Stimulated activated CD8-positive, alpha-beta memory T cell treated with anti-CD3 and anti-CD28 coated beads, Interleukin-15, amount 100 ng/mL, for 24 hours (primary cell): ENCODE data around the gene LIN7A.

ENCODE experiments used
- DNase-seq: peaks from one replicate; pipeline ENCODE4 v3.0.0-alpha.2; 2020; ENCODE audit warnings: low read depth

The LIN7A gene

DNA sequence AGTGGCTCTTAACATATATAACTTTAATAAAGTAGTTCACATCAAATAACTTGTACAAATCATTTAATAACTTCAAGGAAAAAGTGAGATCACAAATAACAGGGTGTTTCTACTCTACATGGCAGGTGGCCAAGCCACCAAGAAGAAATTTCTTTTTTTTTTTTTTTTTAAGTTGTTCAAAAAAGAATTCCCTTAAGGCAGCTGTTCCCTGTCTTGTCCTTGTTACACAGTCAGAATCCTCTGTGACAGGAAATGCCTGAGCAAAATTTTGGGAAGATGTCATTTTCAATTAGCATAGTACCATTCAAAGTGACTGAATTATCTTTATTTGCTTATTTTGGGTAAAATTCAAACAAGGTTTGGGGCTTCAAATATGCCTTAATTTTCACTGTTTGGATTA lies 79.4 kb downstream of the LIN7A start:
- no peak for DNase-seq

DNA sequence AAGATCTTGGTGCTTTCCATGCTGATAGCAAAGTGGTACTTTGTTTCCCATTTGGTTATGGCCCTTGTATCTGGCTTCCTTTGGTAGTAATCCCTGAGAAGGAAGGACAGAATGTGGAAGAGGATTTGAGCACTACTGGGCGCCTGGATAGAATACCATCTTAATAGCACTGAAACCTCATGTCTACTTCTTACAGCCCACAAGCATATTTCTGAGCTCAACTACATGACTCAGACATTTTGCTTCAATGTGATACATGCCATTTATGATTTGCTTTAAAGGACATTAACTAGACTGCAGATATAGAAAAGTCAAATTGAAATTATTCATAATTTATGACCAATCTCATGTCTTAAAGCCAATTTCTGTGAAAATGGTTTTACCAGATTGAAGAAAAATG lies 80.4 kb downstream of the LIN7A start:
- no peak for DNase-seq

DNA sequence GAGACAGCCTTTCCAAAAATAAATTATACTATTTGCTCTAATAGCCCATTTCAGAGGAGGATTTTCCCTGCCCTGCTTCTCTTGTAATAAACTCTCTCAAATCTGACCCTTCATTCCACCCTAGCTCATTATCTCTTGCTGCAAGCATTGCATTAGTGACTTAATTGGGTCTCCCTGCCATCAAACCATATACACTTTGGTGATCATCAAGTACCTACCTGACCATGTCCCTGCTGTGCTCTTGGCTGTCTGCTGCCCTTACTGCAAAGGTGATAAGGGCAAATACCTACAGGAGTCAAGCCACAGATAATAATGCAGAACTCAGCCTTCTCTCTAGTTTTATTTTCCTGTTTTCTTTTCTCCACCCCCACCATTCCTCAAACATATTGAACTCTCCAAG lies 88.4 kb downstream of the LIN7A start:
- no peak for DNase-seq

DNA sequence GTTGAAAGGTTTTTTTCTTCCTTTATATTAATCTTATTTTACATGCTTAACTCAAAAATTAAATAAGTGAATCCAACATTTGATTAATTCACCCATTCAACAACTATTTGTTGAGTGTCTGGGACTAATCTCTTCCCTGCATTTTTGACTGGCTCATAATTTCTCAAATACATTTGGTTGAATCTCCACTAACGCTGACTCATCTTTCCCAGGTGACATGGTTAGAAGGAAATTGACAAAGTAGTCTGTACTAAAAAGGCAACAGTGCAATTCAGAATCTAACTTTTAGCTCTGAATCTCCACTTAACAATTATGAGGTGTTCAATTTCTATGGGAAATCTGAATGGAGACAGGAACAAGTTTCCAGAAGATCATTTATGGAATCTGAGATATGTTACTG lies 88.9 kb downstream of the LIN7A start:
- DNase-seq, result no peak

DNA sequence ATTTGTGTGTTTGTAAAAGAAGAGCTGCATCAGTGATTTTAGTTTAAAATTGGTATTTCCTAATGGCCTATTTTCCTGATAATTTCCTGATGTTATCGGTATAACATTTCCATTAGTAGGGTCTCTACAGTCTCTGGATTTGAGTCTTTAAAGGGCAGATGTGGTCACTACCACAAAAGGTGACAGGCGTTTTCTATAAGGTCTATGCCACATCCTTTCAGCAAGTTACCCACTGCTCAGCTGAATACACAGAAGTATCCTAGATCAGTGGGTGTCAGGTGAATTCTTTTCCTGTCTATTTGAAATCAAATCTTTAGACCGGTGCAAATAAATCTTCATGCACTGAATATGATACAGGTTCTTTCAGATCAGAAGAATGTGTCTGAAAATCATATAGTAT lies 90.2 kb downstream of the LIN7A start:
- no peak for DNase-seq

DNA sequence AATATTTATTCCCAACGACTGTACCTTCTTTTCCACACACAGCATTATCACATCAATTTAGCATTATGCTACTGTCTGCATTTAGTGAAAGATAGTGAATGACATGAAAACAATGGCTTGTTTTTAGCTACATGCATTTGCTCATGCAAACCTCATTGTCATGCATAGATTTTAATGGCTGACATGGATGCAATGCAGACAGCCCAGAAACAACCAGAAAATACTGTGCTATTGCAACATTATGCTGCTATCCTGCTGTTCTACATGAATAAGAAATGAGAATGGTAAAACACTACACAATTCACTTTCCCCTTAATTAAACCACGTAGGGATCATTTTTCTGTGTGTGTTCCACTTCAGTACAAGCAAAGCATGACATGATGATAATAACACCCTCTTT lies 90.8 kb downstream of the LIN7A start:
- no peak for DNase-seq

DNA sequence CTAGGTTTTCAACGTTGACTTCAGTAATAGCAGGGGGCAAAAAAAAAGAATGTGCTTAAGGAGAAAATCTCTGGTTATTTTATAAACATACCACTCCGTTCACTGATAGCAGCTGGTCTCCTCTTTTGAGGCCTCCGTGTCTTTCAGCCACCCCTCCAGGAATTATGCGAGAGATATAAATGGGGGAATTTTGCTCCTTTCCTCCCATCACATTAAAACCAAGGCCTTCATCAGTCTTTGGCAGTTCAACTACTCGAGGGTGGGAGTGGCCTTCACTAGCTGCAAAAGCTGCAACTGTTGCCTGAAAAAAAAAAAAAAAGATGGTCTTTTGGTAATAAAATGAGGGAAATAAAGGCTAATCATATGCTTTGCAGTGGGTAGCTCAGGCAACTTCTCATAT lies 92.1 kb downstream of the LIN7A start:
- no peak for DNase-seq

DNA sequence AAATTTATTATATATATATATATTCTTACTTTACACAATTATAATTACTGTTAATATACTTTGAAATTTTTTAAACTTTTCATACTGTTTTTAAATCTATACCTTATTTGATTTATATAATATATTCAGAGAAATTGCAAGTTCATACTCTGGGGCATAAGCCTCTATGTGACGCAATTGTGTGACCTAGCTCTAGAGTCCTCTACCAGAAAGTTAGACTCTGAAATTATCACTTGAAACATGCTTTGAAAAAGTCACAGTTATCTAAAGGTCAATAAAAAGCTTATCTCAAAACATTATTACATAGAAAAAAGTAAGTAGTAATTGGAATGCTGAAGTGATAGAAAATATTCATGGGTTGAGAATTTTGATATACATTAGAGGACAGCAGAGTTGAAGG lies 93.8 kb downstream of the LIN7A start:
- DNase-seq, result no peak

DNA sequence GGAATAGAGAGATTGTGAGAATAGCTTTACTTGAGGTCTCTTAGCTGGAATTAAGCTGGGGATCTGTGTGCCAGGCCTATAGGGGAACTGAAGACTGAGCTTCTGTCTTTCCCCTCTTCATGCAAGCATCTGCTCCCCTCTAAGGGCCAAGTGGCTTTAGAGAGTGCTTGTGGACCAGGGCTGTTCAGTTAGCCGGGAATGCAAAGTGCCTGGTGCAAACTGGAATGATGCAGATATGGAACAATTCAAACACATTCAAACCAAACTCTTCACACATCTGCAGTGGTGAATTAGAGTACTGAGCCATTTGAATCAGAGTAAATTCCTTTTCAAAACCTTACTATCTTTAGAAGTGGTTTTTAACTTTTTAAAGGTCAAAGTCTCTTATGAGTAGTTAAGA lies 99.0 kb downstream of the LIN7A start:
- DNase-seq, result no peak

DNA sequence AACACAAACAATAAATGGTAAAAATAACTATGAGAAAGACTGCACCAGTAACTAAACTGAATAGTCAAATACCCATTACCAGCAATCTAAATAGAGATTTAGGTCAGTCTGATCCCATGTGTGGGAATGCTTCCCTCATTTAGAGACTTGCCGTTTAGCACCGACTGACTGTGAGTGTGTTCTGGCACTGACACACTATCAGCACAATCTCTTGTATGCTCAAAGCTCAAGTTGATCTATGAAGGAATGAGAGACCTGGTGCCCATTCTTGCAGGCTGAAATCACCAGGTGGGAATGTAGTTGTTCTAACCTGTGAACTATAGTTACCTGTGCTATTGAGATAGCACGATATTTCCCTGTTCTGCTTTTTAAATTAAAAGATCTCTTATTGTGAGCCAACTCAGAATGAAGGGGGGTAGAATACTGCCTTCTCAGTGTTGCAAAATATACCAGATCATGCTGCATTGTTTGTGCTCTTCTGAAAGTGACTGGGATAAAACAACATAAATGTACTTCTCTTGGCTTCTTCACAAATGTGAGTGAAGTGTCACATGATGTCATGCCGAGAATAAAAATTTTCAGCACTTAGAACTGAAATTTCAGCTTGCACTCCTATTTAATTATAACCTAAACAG lies 99.6 kb downstream of the LIN7A start:
- no peak for DNase-seq

DNA sequence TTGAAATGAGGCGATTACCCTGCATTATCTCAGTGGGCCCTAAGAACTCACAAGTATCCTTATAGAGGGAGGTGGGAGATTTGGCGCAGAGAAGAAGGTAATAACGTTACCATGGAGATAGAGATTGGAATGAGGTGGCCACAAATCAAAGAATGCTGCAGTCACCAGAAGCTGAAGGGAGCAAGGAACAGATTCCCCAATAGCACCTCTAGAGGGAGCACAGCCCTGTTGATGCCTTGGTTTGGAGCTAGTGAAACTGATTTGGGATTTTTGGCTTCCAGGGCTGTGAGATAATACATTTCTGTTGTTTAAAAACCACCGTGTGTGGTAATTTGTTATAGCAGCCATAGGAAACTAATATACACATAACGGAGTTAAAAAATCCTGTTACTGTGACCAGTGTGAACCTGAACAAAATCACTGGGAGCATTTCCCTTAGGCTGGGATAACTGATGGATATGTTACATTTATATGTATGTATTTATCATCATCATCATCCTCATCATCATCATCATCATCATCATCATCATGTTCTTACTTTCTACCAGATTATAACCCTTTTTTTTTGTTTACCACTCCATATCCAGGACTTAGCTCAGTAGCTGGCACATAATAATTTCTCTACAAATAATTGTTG lies 100.3 kb downstream of the LIN7A start:
- no peak for DNase-seq

DNA sequence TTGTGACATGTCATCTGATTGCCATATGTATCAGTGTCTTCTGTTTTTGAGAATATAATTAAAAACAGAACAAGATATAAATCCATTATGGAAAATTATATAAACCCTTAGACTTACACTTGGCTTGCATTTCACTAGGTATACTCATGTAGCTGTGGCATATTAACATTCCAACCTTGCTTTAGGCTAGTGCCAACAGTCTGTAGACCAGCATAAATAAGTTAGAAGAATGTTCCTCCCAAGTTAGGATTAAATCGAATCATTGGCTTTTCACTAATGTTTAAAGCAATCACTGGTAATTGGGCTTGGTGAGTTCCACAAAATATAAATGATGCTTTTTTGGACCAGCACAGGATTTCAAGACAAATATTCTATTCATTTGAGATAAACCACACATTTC lies 103.0 kb downstream of the LIN7A start:
- no peak for DNase-seq

DNA sequence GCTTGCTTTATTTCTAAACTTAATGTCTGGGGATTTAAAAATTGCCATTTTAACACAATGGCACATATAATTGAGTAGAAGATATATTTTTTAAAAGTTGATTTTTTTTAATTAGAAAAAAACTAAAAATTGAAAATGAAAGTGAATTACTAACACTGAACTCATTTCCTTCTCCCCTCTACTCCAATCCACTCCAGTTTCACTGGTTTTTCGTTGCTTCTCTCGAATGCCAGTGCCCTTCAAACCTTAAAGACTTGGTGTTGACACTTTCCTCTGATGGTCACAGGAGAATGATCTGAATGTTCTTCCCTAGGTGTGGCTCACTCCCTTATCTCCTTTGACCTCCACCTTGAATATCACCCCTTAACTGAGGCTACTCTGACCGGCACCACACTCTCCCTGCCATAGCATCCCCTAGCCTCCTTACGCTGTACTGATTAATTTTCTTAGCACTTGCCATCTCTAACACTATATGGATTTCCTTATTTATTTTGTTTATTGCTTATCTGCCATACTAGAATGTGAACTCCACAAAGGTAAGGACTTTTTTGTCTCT lies 107.1 kb downstream of the LIN7A start:
- DNase-seq, result no peak

DNA sequence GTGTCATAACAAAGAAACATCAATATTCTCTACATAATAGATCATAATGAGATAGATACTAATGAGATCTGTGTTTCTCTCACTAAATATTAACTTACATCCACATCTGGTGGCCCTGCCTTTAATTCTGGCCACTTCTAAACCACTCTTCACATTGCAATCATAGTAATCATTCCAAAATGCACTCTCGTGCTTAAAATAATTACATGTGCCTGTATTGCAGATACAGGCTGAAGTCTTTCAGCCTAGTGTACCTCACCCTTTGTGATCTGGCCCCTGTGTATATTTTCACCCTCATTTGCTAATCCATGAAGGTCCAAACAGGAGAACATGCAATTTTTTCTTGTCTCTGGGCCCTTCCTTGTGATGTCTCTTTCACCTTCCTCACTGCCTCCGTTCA lies 108.0 kb downstream of the LIN7A start:
- no peak for DNase-seq

DNA sequence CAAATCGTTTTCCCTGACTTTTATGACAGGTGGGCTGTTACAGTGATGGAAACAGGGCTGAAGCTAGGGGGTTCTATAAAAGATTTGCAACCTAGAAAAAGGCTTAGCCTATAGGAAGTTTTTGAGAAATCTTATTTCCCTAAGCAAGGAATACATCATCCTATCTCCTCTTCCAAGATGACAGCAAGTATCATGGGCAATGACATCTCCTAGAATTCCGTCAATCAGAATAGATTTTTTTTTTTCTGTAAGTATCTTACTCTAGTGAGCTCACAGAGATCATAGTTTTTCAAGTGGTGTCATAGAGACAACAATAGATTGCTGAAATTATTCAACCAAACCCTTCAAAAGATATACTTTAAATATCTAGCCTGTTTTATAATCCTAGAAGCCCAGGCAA lies 112.2 kb downstream of the LIN7A start:
- DNase-seq, result no peak

DNA sequence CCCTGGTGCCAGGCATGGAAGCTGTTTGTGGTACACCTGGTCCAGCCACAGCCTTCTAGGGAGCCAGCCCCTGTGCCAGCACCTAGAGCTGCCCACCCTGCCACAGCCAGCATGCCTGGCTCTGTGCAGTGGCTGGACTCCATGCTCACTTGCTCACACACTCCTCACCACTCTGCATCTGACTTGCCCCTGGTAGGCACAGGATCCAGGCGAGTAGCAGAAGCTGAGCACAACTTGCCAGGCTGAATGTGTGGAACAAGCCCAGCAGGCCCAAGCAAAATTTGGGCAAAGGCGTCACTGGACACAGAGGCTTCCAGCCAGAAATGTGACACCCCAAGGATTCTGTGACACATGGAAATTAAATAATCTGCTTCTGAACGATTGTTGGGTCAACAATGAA lies 114.3 kb downstream of the LIN7A start:
- no peak for DNase-seq

DNA sequence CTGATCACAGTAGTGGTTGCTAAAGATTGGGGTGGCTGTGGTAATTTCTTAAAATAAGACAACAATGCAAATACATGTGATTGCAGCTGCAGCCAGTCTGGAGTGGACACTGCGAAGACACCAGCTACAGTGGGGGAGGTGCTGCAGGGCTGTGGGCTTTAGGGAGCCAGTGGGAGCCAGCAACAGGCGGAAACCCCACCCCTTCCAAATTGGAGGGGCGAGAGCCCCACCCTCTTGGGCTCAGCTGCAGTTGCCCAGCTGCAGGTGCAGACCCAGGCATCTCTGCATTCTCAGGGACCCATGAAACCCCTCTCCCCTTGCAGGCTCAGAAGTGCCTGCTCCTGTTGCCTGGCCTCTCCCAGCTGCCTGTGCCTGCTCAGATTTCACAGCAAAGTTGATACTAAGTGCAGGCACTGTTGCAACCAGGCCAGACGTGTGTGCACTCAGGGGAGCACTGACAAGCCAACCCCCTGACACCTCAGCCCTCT lies 116.2 kb downstream of the LIN7A start:
- DNase-seq, result no peak

DNA sequence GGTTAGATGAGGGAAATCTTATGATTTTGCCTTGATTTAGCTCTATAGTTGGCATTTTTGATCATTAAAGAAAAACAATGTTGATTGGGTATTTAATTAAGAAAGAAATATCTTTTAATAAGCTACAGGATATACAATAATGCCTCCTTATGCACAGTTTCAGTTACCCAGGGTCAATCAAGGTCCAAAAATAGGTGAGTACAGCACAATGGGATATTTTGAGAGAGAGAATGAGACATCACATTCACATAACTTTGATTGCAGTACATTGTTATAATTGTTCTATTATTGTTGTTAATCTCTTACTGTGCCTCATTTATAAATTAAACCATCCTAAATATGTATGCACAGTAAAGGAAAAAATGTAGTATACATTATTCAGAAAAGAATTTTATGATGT lies 118.9 kb downstream of the LIN7A start:
- no peak for DNase-seq

DNA sequence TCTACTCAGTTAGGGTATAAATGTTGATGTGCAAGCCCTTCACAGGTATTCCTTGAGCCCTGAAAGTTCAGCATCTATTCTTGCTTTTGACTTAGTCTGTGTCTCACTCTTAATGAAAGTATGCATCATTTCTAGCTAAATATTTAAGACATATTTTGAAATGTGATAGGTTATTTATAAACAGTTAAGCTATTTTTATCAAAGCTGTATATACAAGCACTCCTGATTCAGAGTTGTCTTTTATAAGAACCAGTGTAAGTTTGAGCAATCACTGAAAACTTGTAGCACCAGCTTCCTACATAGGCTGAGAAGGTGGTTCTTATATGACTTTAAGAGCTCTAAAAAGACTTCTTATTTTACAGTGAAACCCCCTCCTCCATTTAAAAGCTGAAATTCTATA lies 122.4 kb downstream of the LIN7A start:
- no peak for DNase-seq

DNA sequence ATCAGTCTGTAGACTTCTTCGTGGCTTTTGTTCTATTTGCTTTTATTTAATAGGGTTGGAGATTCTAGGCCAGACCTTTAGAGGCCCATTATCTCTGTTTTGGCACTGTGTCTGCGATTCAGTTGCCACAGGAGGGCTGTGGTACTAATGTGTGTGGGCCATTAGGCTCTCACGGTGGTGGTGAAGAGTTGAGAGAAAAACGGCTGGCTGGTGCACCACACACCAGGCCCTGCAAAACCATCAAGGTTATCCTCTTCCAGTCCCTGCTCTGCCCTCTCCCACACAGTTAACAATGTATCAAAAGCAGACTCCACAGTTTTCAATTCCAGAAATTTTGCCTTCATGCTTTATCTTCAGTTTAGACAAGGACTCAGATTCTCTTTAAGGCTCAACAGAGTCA lies 123.3 kb downstream of the LIN7A start:
- DNase-seq, result no peak

DNA sequence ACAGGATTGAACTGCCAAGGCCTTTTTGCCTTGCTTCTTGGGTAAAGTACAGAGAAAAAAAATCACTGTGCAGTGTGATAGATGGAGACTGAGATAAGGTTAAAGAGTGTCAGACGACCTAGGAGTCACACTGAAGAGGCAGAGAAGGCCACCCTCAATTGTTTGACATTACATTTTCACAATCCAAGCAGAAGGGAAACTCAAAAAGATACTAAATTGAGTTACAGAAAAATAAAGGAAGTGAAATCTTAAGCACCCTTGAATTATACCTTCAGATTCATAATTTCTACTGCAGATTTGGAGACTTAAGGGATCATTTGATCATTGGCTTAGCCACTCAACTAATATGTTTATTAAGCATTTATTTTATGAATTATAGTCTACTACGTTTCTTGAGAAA lies 123.9 kb downstream of the LIN7A start:
- DNase-seq, result no peak

DNA sequence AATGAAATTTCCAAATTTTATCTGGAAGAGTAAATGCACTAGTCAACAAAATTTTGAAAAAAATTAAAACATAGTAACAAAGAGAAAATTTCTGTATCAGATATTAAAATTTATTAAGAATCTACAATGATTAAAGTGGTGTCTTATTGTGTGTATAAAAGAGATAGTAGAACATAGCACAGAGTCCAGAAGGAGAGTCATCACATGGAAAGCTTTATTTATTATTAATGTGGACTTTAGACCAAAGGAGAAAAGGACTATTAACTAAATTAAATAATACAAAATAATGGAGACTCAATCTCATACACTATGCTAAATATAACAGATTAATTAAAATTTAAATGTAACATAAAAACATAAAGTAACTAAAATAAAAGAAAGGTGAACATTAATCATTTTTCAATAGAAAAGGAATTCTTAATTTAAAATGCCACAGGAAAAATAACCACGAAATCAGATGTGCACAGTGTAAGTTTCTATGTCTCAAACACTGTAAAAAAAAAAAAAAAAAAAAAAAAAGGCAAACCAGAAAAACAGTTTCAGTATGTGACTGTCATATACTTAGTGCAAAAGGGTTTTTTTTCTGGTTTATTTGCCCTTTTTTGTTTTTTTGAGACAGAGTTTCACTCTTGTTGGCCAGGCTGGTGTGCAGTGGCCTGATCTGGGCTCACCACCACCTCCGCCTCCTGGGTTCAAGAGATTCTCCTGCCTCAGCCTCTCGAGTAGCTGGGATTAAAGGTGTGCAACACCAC lies 125.6 kb downstream of the LIN7A start:
- DNase-seq, result no peak

DNA sequence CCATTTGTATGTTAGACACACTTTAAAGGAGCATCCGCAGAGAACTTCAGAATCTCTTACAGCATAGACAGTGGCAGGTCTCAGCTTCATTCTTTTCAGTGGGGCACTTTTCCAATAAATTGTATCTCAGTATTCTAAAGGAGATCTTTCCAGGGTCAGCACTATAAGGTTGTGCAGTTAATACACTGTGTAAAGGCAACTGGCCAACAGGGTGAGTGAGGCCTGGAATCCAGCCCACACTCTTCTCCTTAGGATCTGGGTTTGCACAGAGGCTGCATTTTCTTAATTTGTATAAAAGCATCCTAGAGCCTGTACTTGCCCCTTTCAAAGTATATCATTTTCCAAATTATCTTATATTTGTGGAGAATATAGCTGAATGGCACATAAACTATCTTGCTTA lies 126.9 kb downstream of the LIN7A start:
- DNase-seq, result no peak
